ENCODE data around the gene PARP15. TPM values are rescaled to one million over a fixed set of nuclear protein-coding genes. Genes with fewer than 3 reads are reported as not detected.

PARP15 gene
- total RNA-seq, 1 donor from 2014 or later: not detected

GRCh38 chr3:122628567-122628966 is 51.1 kb downstream of the PARP15 start:
- H3K27ac Mint-ChIP-seq: no peak overlapping the region
- H3K27me3 Mint-ChIP-seq (ENCODE audit: insufficient read depth, low read depth): peaks cover 2% of the 10 kb centered on the region
- H3K4me1 Mint-ChIP-seq: no peaks in the 10 kb centered on the region
- Histone ChIP-seq H3K9me3 (ENCODE audit: low read depth) (no peaks in the 10 kb centered on the region), H3K4me3 (no peak overlapping the region), H3F3A (ENCODE audit: low read depth) (no peaks in the 10 kb centered on the region), H4K20me1 (ENCODE audit: low read depth) (no peaks in the 10 kb centered on the region), H3K27me3 (no peaks in the 10 kb centered on the region), H3K36me3 (no peaks in the 10 kb centered on the region), H3K27ac (no peak overlapping the region), H2AFZ (replicated peaks) (no peak overlapping the region), H3K4me1 (no peaks in the 10 kb centered on the region), H3K79me2 (ENCODE audit: low read depth) (no peaks in the 10 kb centered on the region), H3K4me2 (no peak overlapping the region), H3K9ac (no peak overlapping the region)
- no peaks in the 10 kb centered on the region for H3K36me3 Mint-ChIP-seq
- H3K9me3 Mint-ChIP-seq: no peaks in the 10 kb centered on the region
- H3K4me3 Mint-ChIP-seq: no peak overlapping the region
- no peak for DNase-seq (ENCODE audit: low spot score)
- TF ChIP-seq CTCF (IDR thresholded peaks at IDR 0.05) (no peak), EZH2phosphoT487 (IDR thresholded peaks at IDR 0.05) (no peak), EZH2 (IDR thresholded peaks at IDR 0.05) (no peak)

- no peak overlapping the region for H3K4me3 ChIP-seq
Observed at GRCh38 chr3:122629763-122630162, 52.3 kb downstream of the PARP15 start.

GRCh38 chr3:122635789-122636188 is 58.3 kb downstream of the PARP15 start:
- peaks cover 2% of the 10 kb centered on the region for H3K27me3 Mint-ChIP-seq (ENCODE audit: insufficient read depth, low read depth)
- Histone ChIP-seq H2AFZ (replicated peaks) (no peak overlapping the region), H3K79me2 (ENCODE audit: low read depth) (no peaks in the 10 kb centered on the region), H4K20me1 (ENCODE audit: low read depth) (no peaks in the 10 kb centered on the region), H3K4me1 (no peaks in the 10 kb centered on the region), H3F3A (ENCODE audit: low read depth) (no peaks in the 10 kb centered on the region), H3K27me3 (peaks cover 3% of the 10 kb centered on the region), H3K27ac (no peak overlapping the region), H3K4me2 (no peak overlapping the region), H3K9ac (no peak overlapping the region), H3K36me3 (no peaks in the 10 kb centered on the region), H3K4me3 (no peak overlapping the region), H3K9me3 (ENCODE audit: low read depth) (no peaks in the 10 kb centered on the region)
- H3K27ac Mint-ChIP-seq: no peak overlapping the region
- no peaks in the 10 kb centered on the region for H3K9me3 Mint-ChIP-seq
- DNase-seq (ENCODE audit: low spot score): no peak
- TF ChIP-seq EZH2 (IDR thresholded peaks at IDR 0.05) (no peak), EZH2phosphoT487 (IDR thresholded peaks at IDR 0.05) (no peak), CTCF (IDR thresholded peaks at IDR 0.05) (no peak)
- H3K36me3 Mint-ChIP-seq: no peaks in the 10 kb centered on the region
- no peaks in the 10 kb centered on the region for H3K4me1 Mint-ChIP-seq
- H3K4me3 Mint-ChIP-seq: no peak overlapping the region

More at GRCh38 chr3:122629763-122630162, 52.3 kb downstream of the PARP15 start:
- Mint-ChIP-seq H3K4me3 (no peak overlapping the region), H3K4me1 (no peaks in the 10 kb centered on the region), H3K9me3 (no peaks in the 10 kb centered on the region), H3K36me3 (no peaks in the 10 kb centered on the region), H3K27ac (no peak overlapping the region), H3K27me3 (ENCODE audit: insufficient read depth, low read depth) (peaks cover 2% of the 10 kb centered on the region)
- Histone ChIP-seq H3K4me1 (no peaks in the 10 kb centered on the region), H2AFZ (replicated peaks) (no peak overlapping the region), H3K27ac (no peak overlapping the region), H3F3A (ENCODE audit: low read depth) (no peaks in the 10 kb centered on the region), H3K4me2 (no peak overlapping the region), H3K9me3 (ENCODE audit: low read depth) (no peaks in the 10 kb centered on the region), H3K9ac (no peak overlapping the region), H4K20me1 (ENCODE audit: low read depth) (no peaks in the 10 kb centered on the region), H3K27me3 (no peaks in the 10 kb centered on the region), H3K79me2 (ENCODE audit: low read depth) (no peaks in the 10 kb centered on the region), H3K36me3 (no peaks in the 10 kb centered on the region)
- TF ChIP-seq EZH2 (IDR thresholded peaks at IDR 0.05): no peak
- no peak for TF ChIP-seq EZH2phosphoT487 (IDR thresholded peaks at IDR 0.05)
- no peak for TF ChIP-seq CTCF (IDR thresholded peaks at IDR 0.05)
- no peak for DNase-seq (ENCODE audit: low spot score)
